ENCODE results near the gene IL16. TPM values are rescaled to one million over a fixed set of nuclear protein-coding genes. Genes with fewer than 3 reads are reported as not detected.

The IL16 gene
- total and polyA plus RNA-seq, 9 donors, result 1.8 to 16.5 (median 9.0) TPM

- H3K27ac ChIP-seq, result no peak overlapping the region
- no peaks in the 10 kb centered on the region for H3K9me3 ChIP-seq
- H3K4me3 ChIP-seq, result no peak overlapping the region
- no peak for DNase-seq
- TF ChIP-seq CTCF (IDR thresholded peaks at IDR 0.05) (no peak), POLR2A (IDR thresholded peaks at IDR 0.05) (no peak), EP300 (IDR thresholded peaks at IDR 0.05) (no peak)
- 86 to 90% (median 88%) methylated on average over 14 of the region's 14 CpGs for WGBS, 3 donors
- intact Hi-C loops (cut with DNase I), result no loop called here
- H3K27me3 ChIP-seq, result no peaks in the 10 kb centered on the region
- no peaks in the 10 kb centered on the region for H3K36me3 ChIP-seq
- H3K4me1 ChIP-seq (ENCODE audit: insufficient read depth), result no peaks in the 10 kb centered on the region
These were observed 103.1 kb downstream of the IL16 start for GRCh38 chr15:81299630-81300273.

DNA sequence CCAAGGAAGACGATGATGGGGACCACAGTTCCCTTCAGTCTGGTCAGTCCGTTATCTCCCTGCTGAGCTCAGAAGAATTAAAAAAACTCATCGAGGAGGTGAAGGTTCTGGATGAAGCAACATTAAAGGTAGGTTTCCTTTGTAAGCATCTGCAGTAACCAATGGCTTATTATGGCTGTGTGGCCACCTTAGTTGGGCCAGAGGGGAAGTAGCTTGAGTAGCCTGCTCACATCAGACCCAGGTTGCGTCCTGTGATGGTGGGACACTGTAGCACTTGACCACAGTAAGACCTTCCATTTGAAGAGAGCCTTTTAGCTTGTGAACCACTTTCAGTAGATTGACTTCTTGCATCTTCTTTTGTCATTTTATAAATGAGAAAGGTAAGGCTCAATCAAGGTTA, 104.7 kb downstream of the IL16 start:
- Histone ChIP-seq H3K9me3 (no peaks in the 10 kb centered on the region), H3K27me3 (no peaks in the 10 kb centered on the region), H3K4me1 (ENCODE audit: insufficient read depth) (no peaks in the 10 kb centered on the region), H3K27ac (no peak overlapping the region), H3K36me3 (no peaks in the 10 kb centered on the region), H3K4me3 (no peak overlapping the region)
- intact Hi-C loops (cut with DNase I), result no loop called here
- TF ChIP-seq CTCF (IDR thresholded peaks at IDR 0.05), result no peak
- no peak for TF ChIP-seq POLR2A (IDR thresholded peaks at IDR 0.05)
- TF ChIP-seq EP300 (IDR thresholded peaks at IDR 0.05), result no peak
- no peak for DNase-seq
- 95 to 97% (median 95%) methylated on average over 4 of the region's 4 CpGs for WGBS, 3 donors

DNA sequence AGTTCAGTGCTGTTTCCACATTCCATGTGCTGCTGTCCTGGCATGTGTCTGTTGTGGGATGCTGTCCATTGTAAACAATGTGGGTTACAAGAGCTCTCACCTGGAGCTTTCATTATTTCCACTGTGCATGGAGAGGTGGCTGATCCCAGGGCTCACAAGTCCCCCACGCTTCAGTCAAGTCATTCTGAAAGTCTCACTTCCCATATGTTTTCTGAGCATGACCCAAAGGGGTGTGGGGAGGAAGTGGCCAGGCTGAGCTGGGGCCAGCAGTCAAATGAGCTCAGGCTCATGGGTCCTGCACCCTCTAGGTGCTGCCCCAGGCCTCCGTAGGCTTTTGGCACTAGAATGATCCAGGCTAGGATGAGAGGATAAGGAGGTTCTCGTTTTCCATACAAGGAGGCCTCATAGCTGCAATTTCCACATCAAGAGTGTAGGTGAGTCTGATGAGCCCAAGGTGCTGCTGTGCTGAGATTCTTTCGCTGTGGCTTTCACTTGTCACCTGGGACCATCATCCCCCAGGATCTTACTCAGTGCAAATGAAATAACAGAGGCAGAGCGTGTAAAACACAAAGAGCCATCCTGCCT, 105.2 kb downstream of the IL16 start:
- Histone ChIP-seq H3K27me3 (no peaks in the 10 kb centered on the region), H3K36me3 (no peaks in the 10 kb centered on the region), H3K4me3 (no peak overlapping the region), H3K27ac (no peak overlapping the region), H3K4me1 (ENCODE audit: insufficient read depth) (no peaks in the 10 kb centered on the region), H3K9me3 (no peaks in the 10 kb centered on the region)
- no peak for TF ChIP-seq POLR2A (IDR thresholded peaks at IDR 0.05)
- TF ChIP-seq EP300 (IDR thresholded peaks at IDR 0.05), result no peak
- TF ChIP-seq CTCF (IDR thresholded peaks at IDR 0.05), result no peak
- intact Hi-C loops (cut with DNase I), result no loop called here
- no peak for DNase-seq
- 86 to 91% (median 88%) methylated on average over 5 of the region's 5 CpGs for WGBS, 3 donors

DNA sequence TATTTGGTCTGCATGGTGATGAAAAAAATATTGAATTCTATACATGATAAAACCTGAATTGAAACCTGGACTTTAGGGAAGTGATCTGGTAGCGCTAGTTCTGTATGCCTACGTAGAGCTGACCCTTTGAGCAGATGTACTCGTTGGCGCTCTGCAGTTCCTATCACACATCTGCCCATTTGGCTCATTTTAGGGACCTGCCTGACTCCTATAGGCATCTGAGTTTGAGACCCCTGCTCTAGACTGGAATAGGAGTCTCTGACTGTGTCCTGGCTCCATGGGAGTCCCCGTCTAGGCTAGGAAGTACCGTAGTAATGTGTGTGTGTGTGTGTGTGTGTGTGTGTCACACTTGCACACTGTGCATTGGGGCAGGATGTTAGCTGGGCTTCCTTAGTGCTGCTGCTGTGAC, 106.0 kb downstream of the IL16 start:
- intact Hi-C loops (cut with DNase I), result no loop called here
- H3K4me3 ChIP-seq, result no peak overlapping the region
- no peak for TF ChIP-seq EP300 (IDR thresholded peaks at IDR 0.05)
- no peak for TF ChIP-seq POLR2A (IDR thresholded peaks at IDR 0.05)
- no peaks in the 10 kb centered on the region for H3K27me3 ChIP-seq
- H3K27ac ChIP-seq, result no peak overlapping the region
- H3K36me3 ChIP-seq, result no peaks in the 10 kb centered on the region
- no peaks in the 10 kb centered on the region for H3K9me3 ChIP-seq
- DNase-seq, result no peak
- 82 to 88% (median 88%) methylated on average over 6 of the region's 6 CpGs for WGBS, 3 donors
- H3K4me1 ChIP-seq (ENCODE audit: insufficient read depth), result no peaks in the 10 kb centered on the region
